ENCODE measurements around the gene STN1. TPM values are rescaled to one million over a fixed set of nuclear protein-coding genes. Genes with fewer than 3 reads are reported as not detected.
A peak's percentile ranks its signal among the peaks of the same experiment; 100 is the strongest.

STN1 gene
- total and polyA plus RNA-seq, 2 of the 8 experiments (the other 6 are each of a cell fraction or from before 2014, with no cell fraction given): 10.1 to 12.4 TPM

GRCh38 chr10:103856797-103857170, 61.2 kb downstream of the STN1 start:
- no peak for FAIRE-seq
- Histone ChIP-seq H3K36me3 (ENCODE audit: control insufficient read depth in 2 of 4, insufficient read depth in 4 of 4, low read length in 3 of 4) (no peaks in the 10 kb centered on the region), H3K14ac (ENCODE audit: insufficient read length) (no peak overlapping the region), H4K91ac (replicated peaks; ENCODE audit: insufficient read length, low read length) (no peak overlapping the region), H4K5ac (ENCODE audit: insufficient read length, low read depth, low read length) (no peak overlapping the region), H2BK120ac (replicated peaks; ENCODE audit: low read depth, low read length) (no peak overlapping the region), H3K4me3 (ENCODE audit: extremely low read depth in 1 of 4, insufficient read depth in 2 of 4, low read depth in 3 of 4, low read length in 4 of 4) (no peak overlapping the region; a peak in 1 of 8 replicates), H4K8ac (ENCODE audit: extremely low read depth, insufficient read depth, low read length) (no peak overlapping the region), H3K79me2 (ENCODE audit: control insufficient read depth in 1 of 2, insufficient read depth in 2 of 2, low read length in 2 of 2) (no peaks in the 10 kb centered on the region), H2BK5ac (ENCODE audit: low read depth, low read length) (no peak overlapping the region), H4K20me1 (replicated peaks in 1 of 2; ENCODE audit: control insufficient read depth in 1 of 2, insufficient read depth in 2 of 2, low read length in 2 of 2) (no peaks in the 10 kb centered on the region), H2BK15ac (ENCODE audit: low read length) (no peak overlapping the region), H3K9me3 (ENCODE audit: insufficient read depth in 2 of 2, low read depth in 1 of 2, low read length in 1 of 2) (no peaks in the 10 kb centered on the region), H3K4me2 (ENCODE audit: insufficient read depth in 1 of 2, low read depth in 2 of 2, low read length in 2 of 2) (peak overlapping the region in 1 of 2 experiments; percentile 77; a peak in 1 of 4 replicates), H3K79me1 (ENCODE audit: low read depth, low read length) (no peaks in the 10 kb centered on the region), H3K4ac (replicated peaks; ENCODE audit: insufficient read length, low read depth, low read length) (no peak overlapping the region), H2AK5ac (ENCODE audit: low read depth, low read length) (no peak overlapping the region), H2BK12ac (ENCODE audit: low read depth, low read length) (no peak overlapping the region), H3K27me3 (replicated peaks in 1 of 4; ENCODE audit: control insufficient read depth in 3 of 4, extremely low read depth in 1 of 4, insufficient read depth in 3 of 4, low read length in 3 of 4) (peaks cover 4 to 38% (median 31%) of the 10 kb centered on the region in 4 experiments; a peak in 6 of 7 replicates), H3K18ac (ENCODE audit: extremely low read depth, low read length) (no peak overlapping the region), H3K27ac (ENCODE audit: low read depth, low read length) (no peak overlapping the region), H2AFZ (ENCODE audit: low read length) (no peak overlapping the region), H3K23ac (ENCODE audit: insufficient read length) (no peak overlapping the region), H3K9ac (replicated peaks in 1 of 4; ENCODE audit: extremely low read depth in 1 of 4, low read depth in 3 of 4, low read length in 3 of 4) (no peak overlapping the region), H3K23me2 (ENCODE audit: low read depth, low read length) (peaks cover 15% of the 10 kb centered on the region), H3K56ac (replicated peaks; ENCODE audit: insufficient read length, low read depth, low read length) (no peak overlapping the region), H2BK20ac (ENCODE audit: low read length) (0 out of 2 replicates have a peak overlapping the region, but pooled peaks have one; percentile 44), H3K4me1 (replicated peaks in 1 of 4; ENCODE audit: control insufficient read depth in 3 of 4, insufficient read depth in 4 of 4, low read length in 3 of 4) (peaks cover 5 to 12% (median 6%) of the 10 kb centered on the region in 4 experiments)
- 96% methylated on average over 5 of the region's 5 CpGs; no CpG with 5 or more reads in 1 of the 2 experiments for WGBS, 2 experiments (ENCODE audit: extremely low coverage in 1 of 2, insufficient coverage in 1 of 2, insufficient read length in 1 of 2, insufficient replicate concordance in 2 of 2, low coverage in 1 of 2, low lambda C conversion rate in 2 of 2, missing lambda C conversion rate in 1 of 2)
- no peak for TF ChIP-seq CBX8 (IDR thresholded peaks at IDR 0.05; ENCODE audit: borderline replicate concordance, low read depth, low read length)
- TF ChIP-seq CBX5 (IDR thresholded peaks at IDR 0.05; ENCODE audit: low read depth, low read length): no peak
- no peak for TF ChIP-seq RNF2 (IDR thresholded peaks at IDR 0.05; ENCODE audit: borderline replicate concordance, low read depth, low read length, missing control alignments, poor library complexity, severe bottlenecking)
- TF ChIP-seq SIN3A (conservative IDR thresholded peaks at IDR 0.05 in 1 of 2, IDR thresholded peaks at IDR 0.05 in 1 of 2; ENCODE audit: low read depth in 1 of 2, low read length in 2 of 2): no peak
- no peak for TF ChIP-seq SIX5 (IDR thresholded peaks at IDR 0.05; ENCODE audit: low read depth, low read length)
- TF ChIP-seq POLR2AphosphoS5 (IDR thresholded peaks at IDR 0.05; ENCODE audit: low read depth, low read length): no peak
- no peak for TF ChIP-seq BACH1 (IDR thresholded peaks at IDR 0.05; ENCODE audit: low read length)
- no peak for TF ChIP-seq EZH2 (IDR thresholded peaks at IDR 0.05; ENCODE audit: low read depth, low read length, severe bottlenecking)
- TF ChIP-seq NANOG (IDR thresholded peaks at IDR 0.05; ENCODE audit: insufficient read depth, low read depth, low read length, poor library complexity, severe bottlenecking): no peak
- no peak for TF ChIP-seq MAFK (IDR thresholded peaks at IDR 0.05; ENCODE audit: low read depth, low read length)
- no peak for TF ChIP-seq KDM5A (IDR thresholded peaks at IDR 0.05; ENCODE audit: low read length)
- ChIA-PET CTCF (ENCODE audit: partially characterized antibody) (interaction anchor here (0.7 to 9.8 kb wide), 32 partner anchors 9 to 292 kb away, joined by 3 to 199 read pairs (median 4); no protein-coding TSS in a partner anchor), POLR2A (ENCODE audit: partially characterized antibody) (interaction anchor here (1.1 to 1.6 kb wide), 5 partner anchors 9 to 102 kb away, joined by 4 to 5 read pairs (median 4); no protein-coding TSS in a partner anchor)
- no peak for DNase-seq (ENCODE audit: low read depth in 1 of 2, low spot score in 2 of 2)

All from H1 (cell line).